ENCODE data around the gene BAIAP2. TPM values are rescaled to one million over a fixed set of nuclear protein-coding genes. Genes with fewer than 3 reads are reported as not detected.

BAIAP2 gene
- total and polyA plus RNA-seq, 2 donors from 2014 or later: 44.5 to 45.8 TPM

DNA sequence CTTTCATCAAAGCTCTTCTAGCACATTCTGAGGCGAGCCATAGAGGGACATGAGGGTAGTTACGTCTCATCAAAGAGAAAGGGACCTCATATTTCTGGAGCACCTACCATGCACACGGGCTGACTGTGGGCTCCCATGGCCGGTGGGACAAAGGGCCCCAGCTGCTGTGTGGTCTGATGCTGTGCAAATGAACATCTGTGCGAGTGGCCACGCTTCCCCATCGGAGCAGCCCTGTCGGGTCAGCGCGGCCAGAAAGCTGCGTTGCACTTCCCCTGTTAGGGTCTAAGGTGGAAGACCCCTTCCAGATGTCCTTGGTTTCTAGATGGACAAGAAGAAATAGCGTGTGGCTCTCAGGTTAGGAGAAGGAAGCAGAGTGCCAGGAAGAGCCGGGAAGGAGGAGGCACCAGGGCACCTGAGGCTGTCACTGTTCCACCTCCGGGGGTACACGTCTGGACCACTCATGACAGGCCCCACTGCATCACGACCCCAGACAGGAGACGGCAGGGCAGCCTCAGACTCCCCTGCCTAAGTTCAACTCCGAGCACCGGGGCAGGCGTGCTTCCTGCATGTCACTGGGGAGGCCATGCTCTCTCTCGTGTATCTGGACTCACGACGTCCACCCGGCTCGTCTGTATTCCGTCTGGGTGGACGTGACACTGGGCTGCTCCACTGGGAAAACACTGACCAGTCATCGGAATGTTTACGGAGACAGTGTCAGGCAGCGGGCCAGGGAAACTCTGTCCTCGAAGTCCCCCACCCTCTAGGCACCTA lies 8.5 kb upstream of the BAIAP2 start:
- H3K4me3 ChIP-seq (ENCODE audit: low read length in 3 of 3): no peak overlapping the region
- TF ChIP-seq CTCF (IDR thresholded peaks at IDR 0.05; ENCODE audit: borderline replicate concordance, extremely low read depth, insufficient read depth): no peak
- no peaks in the 10 kb centered on the region for H3K9me3 ChIP-seq (ENCODE audit: control insufficient read depth in 2 of 3, insufficient read depth in 1 of 3, low read length in 3 of 3)
- peaks cover 0 to 28% (median 7%) of the 10 kb centered on the region in 3 donors for H3K4me1 ChIP-seq (ENCODE audit: control insufficient read depth in 2 of 3, insufficient read depth in 2 of 3, low read depth in 1 of 3, low read length in 3 of 3)
- FAIRE-seq: no peak
- intact Hi-C loops (cut with DNase I): no loop called here
- no peaks in the 10 kb centered on the region for H3K27me3 ChIP-seq (ENCODE audit: control insufficient read depth, insufficient read depth, low read length)
- no peaks in the 10 kb centered on the region for H3K36me3 ChIP-seq (ENCODE audit: control insufficient read depth in 2 of 3, insufficient read depth in 3 of 3, low read length in 3 of 3)
- peak in 1 of 5 donors; percentile 72 for DNase-seq
- no peak overlapping the region for H3K9ac ChIP-seq (ENCODE audit: low read length in 3 of 3)
- H3K27ac ChIP-seq (ENCODE audit: low read depth in 2 of 2, low read length in 2 of 2): no peak overlapping the region

- FAIRE-seq (no peak), DNase-seq (peak in 3 of 5 donors; percentile 42 to 73 (median 49))
- H3K4me3 ChIP-seq (ENCODE audit: low read length in 3 of 3): peak overlapping the region in 1 of 3 donors; percentile 32
- H3K27me3 ChIP-seq (ENCODE audit: control insufficient read depth, insufficient read depth, low read length): no peaks in the 10 kb centered on the region
- H3K9ac ChIP-seq (ENCODE audit: low read length in 3 of 3): no peak overlapping the region
- peaks cover 0 to 32% (median 10%) of the 10 kb centered on the region in 3 donors for H3K4me1 ChIP-seq (ENCODE audit: control insufficient read depth in 2 of 3, insufficient read depth in 2 of 3, low read depth in 1 of 3, low read length in 3 of 3)
- no peak overlapping the region for H3K27ac ChIP-seq (ENCODE audit: low read depth in 2 of 2, low read length in 2 of 2)
- H3K9me3 ChIP-seq (ENCODE audit: control insufficient read depth in 2 of 3, insufficient read depth in 1 of 3, low read length in 3 of 3): no peaks in the 10 kb centered on the region
- intact Hi-C loops (cut with DNase I): no loop called here
- no peak for TF ChIP-seq CTCF (IDR thresholded peaks at IDR 0.05; ENCODE audit: borderline replicate concordance, extremely low read depth, insufficient read depth)
- H3K36me3 ChIP-seq (ENCODE audit: control insufficient read depth in 2 of 3, insufficient read depth in 3 of 3, low read length in 3 of 3): no peaks in the 10 kb centered on the region
Observed at GRCh38 chr17:81027038-81027437, 7.9 kb upstream of the BAIAP2 start.

DNA sequence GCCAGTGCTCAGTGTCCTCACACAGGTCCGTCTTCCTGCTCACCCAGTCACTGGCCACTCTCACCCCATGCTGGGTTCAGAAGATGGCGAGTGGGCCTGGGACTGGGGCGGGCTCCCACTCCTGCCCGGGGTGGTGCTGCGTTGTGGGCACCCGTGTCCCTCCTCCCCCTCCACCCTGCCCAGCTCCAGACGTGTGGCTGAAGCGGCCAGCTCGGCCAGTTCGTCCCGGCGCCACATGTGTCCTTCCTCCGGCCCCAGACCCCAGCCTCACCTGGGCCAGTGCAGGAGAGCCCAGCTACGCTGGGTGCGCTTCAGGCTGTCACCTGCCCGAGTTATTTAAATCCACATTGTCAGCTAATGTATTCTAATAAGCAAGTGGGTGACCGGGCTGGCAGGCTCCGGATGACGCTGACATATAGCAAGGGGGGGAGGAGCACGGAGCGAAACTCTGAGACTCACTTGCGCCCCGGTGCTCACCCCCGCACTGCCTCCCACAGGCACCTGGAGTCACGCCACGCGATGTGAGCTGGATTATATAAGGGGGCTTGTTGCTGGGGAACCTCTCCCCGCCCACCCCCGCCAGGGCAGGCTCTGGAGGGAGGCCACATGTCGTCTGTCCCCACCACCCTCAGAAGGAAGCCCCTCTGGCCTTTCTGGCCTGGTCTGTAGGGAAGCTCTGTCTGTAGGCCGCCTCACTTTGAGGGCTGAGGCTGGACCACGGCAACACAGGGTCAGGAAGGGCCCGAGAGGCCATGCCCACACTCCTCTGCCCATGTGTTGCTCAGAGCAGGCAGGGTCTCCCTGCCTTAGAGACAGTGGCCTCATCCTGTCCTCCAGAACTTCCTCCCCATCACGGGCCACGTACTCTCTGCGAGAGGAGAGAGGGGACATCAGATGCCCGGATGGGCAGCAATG lies 7.1 kb upstream of the BAIAP2 start:
- DNase-seq: peak; percentile 58 to 81 (median 74)
- Histone ChIP-seq H3K4me1 (ENCODE audit: control insufficient read depth in 2 of 3, insufficient read depth in 2 of 3, low read depth in 1 of 3, low read length in 3 of 3) (peaks cover 0 to 35% (median 10%) of the 10 kb centered on the region in 3 donors), H3K27ac (ENCODE audit: low read depth in 2 of 2, low read length in 2 of 2) (no peak overlapping the region), H3K27me3 (ENCODE audit: control insufficient read depth, insufficient read depth, low read length) (no peaks in the 10 kb centered on the region), H3K36me3 (ENCODE audit: control insufficient read depth in 2 of 3, insufficient read depth in 3 of 3, low read length in 3 of 3) (peaks cover 0 to 4% (median 0%) of the 10 kb centered on the region in 3 donors), H3K4me3 (ENCODE audit: low read length in 3 of 3) (peak overlapping the region in 1 of 3 donors; percentile 32), H3K9ac (ENCODE audit: low read length in 3 of 3) (peak overlapping the region in 1 of 3 donors; percentile 51), H3K9me3 (ENCODE audit: control insufficient read depth in 2 of 3, insufficient read depth in 1 of 3, low read length in 3 of 3) (no peaks in the 10 kb centered on the region)
- intact Hi-C loops (cut with DNase I): no loop called here
- FAIRE-seq: no peak
- TF ChIP-seq CTCF (IDR thresholded peaks at IDR 0.05; ENCODE audit: borderline replicate concordance, extremely low read depth, insufficient read depth): no peak

Data from kidney (tissue), 14 donors.